G401 (cell line): ENCODE results near the gene SEMA3E. TPM values are rescaled to one million over a fixed set of nuclear protein-coding genes. Genes with fewer than 3 reads are reported as not detected.
"Not testable (repeated sequence)": the region's sequence is repeated elsewhere in the genome, so short reads cannot be mapped to it uniquely, and the experiment has no call there.

Experiments used
- DNase-seq: peaks from one replicate; pipeline ENCODE4 v3.0.0-alpha.2; 2015; ENCODE audit warnings: low spot score
- in situ Hi-C: cut with HindIII; loops from 2 replicates; pipeline ENCODE4 v1.10.0; 2016; ENCODE audit warnings: low sequenced_read_pairs, mixed read lengths
- total RNA-seq: library from RNA; depleted of rRNA; stranded (reverse); fragments of >200 nt; shearing (Covaris generic); gene quantifications from 2 replicates; pipeline ENCODE4 v1.2.3, GENCODE V29; 2014

SEMA3E gene
- total RNA-seq, 1 experiment from 2014 or later, result 0.47 TPM

DNA sequence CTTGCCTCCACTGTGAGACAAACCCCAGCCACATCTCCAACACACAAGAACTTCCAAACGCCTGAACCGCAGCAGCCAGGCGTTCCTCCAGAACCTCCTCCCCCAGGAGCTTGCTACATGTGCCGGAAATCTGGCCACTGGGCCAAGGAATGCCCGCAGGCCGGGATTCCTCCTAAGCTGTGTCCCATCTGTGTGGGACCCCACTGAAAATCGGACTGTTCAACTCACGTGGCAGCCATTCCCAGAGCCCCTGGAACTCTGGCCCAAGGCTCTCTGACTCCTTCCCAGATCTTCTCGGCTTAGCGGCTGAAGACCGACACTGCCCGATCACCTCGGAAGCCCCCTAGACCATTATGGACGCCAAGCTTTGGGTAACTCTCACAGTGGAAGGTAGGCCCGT is 187.1 kb downstream of the SEMA3E start:
- DNase-seq, in situ Hi-C loops: not testable (repeated sequence)

DNA sequence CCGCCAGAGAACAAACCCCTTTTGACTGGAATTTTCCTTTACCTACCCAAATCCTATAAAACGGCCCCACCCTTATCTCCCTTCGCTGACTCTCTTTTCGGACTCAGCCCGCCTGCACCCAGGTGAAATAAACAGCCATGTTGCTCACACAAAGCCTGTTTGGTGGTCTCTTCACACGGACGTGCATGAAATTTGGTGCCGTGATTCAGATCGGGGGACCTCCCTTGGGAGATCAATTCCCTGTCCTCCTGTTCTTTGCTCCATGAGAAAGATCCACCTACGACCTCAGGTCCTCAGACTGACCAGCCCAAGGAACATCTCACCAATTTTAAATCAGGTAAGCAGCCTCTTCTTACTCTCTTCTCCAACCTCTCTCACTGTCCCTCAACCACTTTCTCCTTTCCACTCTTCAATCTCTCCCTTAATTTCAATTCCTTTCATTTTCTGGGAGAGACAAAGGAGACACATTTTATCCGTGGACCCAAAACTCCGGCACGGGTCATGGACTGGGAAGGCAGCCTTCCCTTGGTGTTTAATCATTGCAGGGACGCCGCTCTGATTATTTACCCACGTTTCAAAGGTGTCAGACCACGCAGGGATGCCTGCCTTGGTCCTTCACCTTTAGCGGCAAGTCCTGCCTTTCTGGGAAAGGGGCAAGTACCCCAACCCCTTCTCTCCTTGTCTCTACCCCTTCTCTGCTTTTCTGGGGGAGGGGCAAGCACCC is 188.8 kb downstream of the SEMA3E start:
- in situ Hi-C loops, result not testable (repeated sequence)

DNA sequence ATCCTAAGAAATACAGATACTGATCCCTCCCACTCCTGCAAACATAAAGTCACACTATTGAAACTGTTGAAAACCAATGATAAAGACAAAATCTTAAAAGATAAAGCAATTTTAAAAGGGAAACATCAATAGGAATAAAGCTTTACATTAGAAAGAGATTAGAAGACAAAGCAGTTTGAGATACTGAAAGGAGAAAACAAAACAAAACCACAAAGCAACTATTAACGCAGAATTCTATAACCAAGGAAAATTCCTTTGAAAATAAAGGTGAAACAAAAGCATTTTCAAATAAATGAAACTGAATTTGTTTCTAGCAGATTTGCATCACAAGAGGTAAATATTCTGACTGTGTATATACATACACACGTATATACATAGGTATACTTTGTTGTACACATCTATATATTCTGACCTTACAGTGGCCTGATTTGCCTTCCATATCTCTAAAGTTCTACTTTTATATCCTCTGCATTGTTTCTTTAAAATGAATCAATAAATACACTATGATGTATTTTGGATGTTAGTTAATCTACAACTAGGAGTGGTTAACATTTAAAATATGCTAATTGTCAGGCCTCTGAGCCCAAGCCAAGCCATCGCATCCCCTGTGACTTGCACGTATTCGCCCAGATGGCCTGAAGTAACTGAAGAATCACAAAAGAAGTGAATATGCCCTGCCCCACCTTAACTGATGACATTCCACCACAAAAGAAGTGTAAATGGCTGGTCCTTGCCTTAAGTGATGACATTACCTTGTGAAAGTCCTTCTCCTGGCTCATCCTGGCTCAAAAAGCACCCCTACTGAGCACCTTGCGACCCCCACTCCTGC is 189.6 kb downstream of the SEMA3E start:
- DNase-seq, in situ Hi-C loops: not testable (repeated sequence)

More for the DNA sequence above, 188.8 kb downstream of the SEMA3E start:
- not testable (repeated sequence) for DNase-seq

DNA sequence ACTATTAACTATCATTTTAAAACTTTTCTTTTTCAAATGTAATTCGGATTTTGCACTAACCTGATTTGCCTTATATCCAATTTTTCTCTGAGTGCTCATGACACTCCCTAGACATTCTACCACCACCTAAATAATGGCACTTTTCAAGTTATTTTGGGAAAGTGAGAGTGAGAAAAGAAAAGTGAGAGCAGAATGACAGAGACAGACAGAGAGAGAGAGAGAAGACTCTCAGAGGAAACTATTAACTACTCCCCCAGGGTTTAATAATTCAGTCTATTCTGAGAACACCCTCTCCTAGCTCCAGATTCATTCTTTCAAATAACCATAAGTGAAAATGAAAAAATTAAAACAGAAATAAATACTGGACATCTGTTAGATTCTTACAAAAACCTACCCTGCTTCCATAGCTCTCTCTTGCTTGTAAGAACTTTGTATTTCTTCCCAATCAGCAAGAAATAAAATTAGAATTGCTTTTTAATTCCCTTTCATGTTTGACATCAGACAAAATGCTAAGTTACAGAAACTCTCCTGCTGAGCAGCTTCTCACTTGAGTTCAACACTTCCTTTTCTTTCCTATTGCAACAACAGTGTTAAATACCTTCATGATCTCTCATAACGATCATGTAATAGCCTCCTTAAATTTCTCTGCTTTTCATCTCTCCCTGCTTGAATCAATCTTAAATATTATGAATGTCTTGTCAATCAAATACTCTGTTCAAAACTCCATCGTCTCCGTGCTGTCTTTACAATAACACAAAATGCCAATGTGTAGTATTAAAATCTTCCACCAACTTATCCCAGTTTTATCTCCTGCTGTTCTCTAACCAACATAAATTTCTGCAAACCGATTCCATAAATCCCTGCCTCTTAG is 191.7 kb downstream of the SEMA3E start:
- no peak for DNase-seq
- in situ Hi-C loops, result no loop called here

DNA sequence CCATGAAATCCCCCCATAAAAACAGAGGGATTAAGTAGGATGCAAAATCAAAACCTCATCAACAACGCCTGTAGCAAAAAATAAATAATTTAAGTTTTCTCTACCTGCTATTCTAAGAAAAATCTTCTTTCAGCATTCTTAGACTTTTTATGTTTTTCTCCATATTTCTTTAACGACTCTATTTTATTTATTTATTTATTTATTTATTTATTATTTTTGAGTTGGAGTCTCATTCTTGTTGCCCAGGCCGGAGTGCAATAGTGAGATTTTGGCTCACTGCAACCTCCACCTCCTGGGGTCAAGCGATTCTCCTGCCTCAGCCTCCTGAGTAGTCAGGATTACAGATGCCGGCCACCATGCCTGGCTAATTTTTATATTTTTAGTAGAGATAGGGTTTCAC is 192.5 kb downstream of the SEMA3E start:
- no peak for DNase-seq
- in situ Hi-C loops, result no loop called here

DNA sequence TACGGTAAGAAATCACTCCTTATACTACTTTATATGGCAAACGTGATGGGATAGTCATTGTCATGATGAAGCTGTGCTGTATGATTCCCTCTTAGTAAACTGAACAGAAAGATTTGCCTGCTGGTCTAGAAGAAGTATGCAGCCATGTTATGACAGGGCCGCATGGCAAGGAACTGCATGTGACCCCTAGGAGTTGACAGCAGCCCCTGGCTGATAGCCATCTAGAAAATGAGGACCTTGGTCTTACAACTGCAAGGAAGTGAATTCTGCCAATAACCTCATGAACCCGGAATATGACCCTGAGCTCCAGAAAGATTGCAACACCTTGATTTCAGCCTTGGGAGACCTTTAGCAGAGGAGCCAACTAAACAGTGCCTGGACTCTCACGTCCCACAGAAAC is 193.3 kb downstream of the SEMA3E start:
- DNase-seq, result no peak
- in situ Hi-C loops, result no loop called here

DNA sequence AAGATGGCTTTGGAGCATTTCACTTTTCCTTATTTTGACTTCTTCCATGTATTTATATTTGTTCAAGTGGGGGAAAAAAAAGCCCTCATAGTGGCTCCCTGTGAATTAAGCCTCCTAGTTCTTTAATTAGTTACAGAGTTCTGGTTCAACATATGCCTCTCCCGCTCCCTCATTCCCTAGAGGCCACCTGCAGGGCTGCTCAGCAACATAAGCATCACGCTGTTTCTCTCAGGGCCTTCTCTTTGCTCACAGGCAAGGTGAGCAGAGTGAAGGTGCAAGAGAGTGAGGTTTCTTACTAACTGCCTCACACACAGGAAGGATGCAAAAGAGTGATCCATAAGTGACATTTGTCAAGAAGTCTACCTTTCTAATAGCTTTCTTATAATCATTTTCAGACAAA is 196.7 kb downstream of the SEMA3E start:
- no peak for DNase-seq
- in situ Hi-C loops, result no loop called here

DNA sequence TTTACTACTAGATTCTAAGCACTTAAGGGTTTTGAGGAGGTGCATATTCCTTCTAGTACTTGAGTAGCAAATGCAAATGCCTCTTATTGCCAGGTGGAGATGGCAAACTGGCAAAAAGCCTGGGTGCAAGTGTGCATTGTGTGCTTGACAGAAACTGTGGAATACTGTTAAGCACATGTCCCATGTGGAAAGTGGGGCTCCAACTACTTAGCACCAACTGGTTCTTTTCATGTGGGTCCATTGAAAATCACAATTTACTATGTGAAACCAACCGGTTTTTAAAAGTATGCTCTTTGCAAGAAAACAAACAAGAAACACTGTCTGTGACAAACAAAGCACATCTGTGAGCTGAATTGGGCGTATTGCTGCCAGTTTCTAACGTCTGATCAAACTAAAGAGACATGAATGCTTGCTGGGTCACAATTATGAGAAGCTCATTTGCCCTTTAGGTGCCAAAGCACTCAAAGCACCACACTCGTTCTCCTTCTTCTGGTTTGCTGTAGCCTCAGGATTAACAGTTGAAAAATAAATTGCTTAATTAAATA is 197.4 kb downstream of the SEMA3E start:
- in situ Hi-C loops, result no loop called here
- DNase-seq, result no peak

DNA sequence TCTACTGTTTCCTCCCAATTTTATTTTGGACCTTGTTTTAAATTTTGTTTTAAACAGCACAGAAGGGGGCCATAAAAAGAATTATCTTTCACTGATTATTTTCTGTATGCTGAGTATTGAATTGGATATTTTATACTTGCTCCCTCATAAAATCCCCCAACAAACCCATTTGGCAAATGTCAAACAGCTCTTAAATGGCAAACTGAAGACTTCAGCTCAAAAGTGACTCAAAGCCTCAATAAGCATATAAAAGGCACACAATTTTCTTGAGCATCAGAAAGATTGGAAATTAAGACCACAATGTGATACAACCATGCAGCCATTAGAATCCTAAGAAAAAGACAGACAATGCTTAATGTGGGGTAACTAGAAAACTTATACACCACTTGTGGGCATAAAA is 199.2 kb downstream of the SEMA3E start:
- in situ Hi-C loops, result no loop called here
- no peak for DNase-seq

DNA sequence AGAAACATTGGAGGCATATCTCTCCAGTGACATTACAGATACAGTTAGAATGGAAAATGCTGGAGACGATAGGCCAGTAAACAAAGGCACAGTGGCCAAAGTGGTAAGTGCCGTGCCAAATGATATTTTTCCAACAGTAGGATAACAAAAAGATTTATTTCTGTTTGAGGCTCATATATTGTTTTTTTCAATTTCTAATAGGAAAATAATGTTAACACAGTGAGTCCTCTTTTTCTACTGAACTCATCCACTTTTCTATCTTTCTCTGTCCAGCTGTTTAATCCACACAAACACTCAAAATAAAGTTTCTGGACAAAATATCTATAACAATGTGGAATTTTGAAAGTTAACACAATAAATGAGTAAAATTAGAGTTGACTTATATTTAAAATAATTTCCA is 201.3 kb downstream of the SEMA3E start:
- in situ Hi-C loops, result no loop called here
- DNase-seq, result no peak

DNA sequence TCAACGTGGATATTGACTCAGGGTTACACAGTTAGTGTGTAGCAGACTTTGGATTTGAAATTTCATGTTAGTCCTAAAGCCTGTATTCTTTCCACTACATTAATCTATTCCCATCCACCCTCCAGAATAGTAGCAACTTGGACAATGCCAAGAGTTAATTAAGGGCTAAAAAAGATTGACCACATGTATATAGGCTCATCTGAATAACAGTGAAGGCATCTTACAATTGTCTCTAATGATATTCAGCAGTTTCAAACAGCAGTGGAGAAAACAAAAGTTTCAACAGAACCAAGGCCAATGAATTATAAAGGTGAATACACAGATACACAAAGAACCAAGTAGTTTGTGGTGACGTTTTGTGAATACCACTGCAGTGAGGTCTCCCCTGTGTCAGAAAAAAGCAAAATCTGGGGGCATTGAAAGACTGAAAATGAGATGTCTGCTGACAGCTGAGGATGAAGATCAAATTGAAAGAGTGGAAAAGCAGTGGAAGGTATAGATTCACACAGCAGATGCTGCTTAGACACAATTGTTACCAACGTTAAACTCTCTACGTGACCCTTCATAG is 202.8 kb downstream of the SEMA3E start:
- DNase-seq, result no peak
- in situ Hi-C loops, result no loop called here

DNA sequence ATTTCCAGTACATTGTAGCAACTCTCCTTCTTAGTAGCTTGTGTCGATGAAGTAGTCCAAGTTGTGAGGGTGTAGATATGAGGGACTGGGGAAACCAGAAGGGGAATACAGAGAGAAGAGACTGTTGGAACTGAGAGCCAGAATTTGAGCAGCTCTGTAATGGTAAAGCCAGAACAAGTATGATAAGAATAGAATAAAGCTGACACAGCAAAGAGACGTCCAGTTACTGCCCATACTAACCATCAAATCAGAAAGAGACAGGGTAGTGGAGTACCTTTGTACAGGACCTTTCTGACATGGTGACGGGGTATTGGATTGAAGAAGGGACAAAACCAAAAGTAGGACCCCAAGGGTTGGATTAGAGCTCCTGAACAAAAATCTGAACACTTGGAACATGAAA is 206.0 kb downstream of the SEMA3E start:
- DNase-seq, result no peak
- in situ Hi-C loops, result no loop called here

DNA sequence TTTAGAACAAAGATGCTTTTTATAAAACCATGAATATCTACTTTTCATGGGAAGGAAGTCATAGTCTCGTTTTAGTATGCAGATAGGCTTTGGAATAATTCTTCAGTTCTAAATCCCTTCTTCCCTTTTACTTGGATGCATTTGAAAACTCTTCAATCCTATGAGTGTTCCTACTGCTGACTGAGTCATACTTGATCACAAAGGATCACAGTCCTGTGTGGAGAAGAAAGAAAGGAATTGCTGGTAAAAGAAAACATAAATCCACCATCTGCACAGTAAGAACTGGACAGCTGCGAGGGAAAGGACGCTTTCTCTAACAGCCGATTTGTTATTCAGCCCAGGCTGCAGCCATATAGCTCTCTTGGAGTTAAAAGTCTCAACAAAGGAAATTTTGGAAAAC is 209.9 kb downstream of the SEMA3E start:
- no peak for DNase-seq
- in situ Hi-C loops, result no loop called here

DNA sequence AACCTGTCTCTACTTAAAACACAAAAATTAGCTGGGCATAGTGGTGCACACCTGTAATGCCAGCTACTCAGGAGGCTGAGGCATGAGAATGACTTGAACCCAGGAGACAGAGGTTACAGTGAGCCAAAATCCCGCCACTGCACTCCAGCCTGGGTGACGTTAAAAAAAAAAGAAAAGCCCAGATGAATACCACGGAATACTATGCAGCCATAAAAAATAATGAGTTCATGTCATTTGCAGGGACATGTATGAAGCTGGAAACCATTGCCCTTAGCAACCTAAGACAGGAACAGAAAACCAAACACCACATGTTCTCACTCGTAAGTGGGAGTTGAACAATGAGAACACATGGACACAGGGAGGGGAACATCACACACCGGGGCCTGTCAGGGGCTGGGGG is 218.7 kb downstream of the SEMA3E start:
- in situ Hi-C loops, DNase-seq: not testable (repeated sequence)

DNA sequence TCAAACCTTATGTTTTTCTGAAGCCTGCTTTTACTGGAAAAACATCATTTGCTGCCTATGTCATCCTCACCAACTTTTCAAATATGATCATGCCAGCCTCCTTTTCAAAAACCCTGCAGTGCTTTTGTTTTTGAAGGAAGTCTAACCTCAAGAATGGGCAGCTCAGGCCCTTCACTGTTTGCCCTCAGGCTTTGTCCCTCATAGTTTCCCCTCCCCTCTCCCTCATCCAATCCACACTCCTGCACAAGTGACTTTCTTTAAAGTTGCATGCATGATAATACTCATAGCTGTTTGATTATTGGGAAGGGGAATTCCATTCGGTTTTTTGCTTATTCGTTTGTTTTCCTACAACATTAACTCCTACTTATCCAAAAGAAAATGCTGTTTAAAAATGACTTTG is 219.4 kb downstream of the SEMA3E start:
- in situ Hi-C loops, result no loop called here
- DNase-seq, result no peak

DNA sequence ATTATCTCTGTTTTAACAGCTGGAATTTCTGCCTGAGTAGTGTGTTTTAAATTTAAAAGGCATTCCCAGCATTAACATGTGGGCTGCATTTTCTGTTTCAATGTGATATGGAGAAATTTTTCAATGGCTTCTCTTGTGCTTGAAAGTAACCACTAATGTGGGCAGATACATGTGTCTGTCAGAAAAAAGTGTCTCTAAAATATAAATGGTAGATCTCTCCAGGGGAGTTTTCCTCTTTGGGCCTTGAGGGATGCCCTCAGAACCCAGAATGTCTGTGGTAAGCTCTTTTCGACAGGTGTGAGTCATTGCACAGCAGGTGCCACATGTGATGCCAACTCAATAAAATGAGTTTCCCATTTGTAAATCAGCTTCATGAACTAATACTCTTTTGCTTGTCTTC is 221.1 kb downstream of the SEMA3E start:
- no peak for DNase-seq
- in situ Hi-C loops, result no loop called here

DNA sequence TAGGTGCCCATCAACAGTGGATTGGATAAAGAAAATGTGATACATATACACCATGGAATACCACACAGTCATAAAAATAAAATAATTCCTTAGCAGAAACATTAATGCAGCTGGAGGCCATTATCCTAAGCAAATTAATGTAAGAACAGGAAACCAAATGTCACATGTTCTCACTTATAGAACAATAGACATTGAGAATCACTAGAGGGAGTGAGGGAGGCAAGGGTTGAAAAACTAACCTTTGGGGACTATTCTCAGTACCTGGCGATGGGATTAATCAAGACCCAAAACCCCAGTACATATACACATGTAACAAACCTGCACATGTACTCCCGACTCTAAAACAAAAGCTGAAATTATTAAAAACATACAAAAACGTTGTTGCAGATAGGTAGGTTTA is 222.6 kb downstream of the SEMA3E start:
- in situ Hi-C loops, result no loop called here
- no peak for DNase-seq

DNA sequence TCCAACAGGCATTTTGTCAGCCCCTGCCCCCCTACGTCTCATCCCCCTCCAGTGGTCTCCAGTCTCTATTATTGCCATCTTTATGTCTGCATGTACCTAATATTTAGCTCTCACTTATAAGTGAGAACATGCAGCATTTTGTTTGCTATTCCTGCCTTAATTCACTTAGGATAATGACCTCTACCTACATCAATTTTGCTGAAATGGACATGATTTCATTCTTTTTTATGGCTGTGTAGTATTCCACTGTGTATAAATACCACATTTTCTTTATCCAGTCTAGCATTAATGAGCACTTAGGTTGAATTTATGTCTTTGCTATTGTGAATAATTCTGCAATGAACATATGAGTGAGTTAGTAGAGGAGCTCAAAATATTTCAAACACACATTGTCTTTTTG is 229.9 kb downstream of the SEMA3E start:
- in situ Hi-C loops, result no loop called here
- DNase-seq, result no peak

DNA sequence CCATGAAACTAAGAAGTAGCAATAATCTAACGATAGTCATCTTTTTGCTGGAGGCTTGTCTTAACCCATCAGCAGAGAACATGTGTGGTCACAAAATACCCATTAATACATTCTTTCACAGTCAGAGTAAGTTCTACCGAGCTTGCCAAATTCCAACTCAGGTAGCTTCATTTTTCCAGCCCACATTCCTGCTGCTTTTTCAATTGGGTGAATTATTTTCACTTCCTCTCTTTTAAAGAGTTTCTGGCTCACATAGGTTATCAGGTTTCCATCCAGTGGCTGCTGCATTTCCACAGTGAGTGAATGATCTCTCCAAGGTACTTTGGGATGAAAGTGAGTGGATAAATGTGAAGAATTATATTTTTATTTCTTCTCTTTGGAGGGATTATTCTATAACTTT is 233.1 kb downstream of the SEMA3E start:
- no peak for DNase-seq
- in situ Hi-C loops, result no loop called here
